ENCODE results near the gene SLC25A14. TPM values are rescaled to one million over a fixed set of nuclear protein-coding genes. Genes with fewer than 3 reads are reported as not detected.
"Not testable (repeated sequence)": the region's sequence is repeated elsewhere in the genome, so short reads cannot be mapped to it uniquely, and the experiment has no call there.

Gene SLC25A14
- total and polyA plus RNA-seq, 9 donors, result 6.8 to 16.3 (median 12.1) TPM

GRCh38 chrX:130336531-130336930, 3.2 kb upstream of the SLC25A14 start:
- H3K27ac ChIP-seq, result no peak overlapping the region
- no peaks in the 10 kb centered on the region for H3K9me3 ChIP-seq
- no peaks in the 10 kb centered on the region for H3K36me3 ChIP-seq
- H3K27me3 ChIP-seq, result no peaks in the 10 kb centered on the region
- WGBS, 3 donors, result 47 to 63% (median 54%) methylated on average over 4 of the region's 4 CpGs
- intact Hi-C loops (cut with DNase I), result no loop called here
- no peak overlapping the region for H3K4me3 ChIP-seq
- DNase-seq, result no peak
- TF ChIP-seq, protein P1, sequence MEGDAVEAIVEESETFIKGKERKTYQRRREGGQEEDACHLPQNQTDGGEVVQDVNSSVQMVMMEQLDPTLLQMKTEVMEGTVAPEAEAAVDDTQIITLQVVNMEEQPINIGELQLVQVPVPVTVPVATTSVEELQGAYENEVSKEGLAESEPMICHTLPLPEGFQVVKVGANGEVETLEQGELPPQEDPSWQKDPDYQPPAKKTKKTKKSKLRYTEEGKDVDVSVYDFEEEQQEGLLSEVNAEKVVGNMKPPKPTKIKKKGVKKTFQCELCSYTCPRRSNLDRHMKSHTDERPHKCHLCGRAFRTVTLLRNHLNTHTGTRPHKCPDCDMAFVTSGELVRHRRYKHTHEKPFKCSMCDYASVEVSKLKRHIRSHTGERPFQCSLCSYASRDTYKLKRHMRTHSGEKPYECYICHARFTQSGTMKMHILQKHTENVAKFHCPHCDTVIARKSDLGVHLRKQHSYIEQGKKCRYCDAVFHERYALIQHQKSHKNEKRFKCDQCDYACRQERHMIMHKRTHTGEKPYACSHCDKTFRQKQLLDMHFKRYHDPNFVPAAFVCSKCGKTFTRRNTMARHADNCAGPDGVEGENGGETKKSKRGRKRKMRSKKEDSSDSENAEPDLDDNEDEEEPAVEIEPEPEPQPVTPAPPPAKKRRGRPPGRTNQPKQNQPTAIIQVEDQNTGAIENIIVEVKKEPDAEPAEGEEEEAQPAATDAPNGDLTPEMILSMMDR (IDR thresholded peaks at IDR 0.05), result no peak
- TF ChIP-seq EP300 (IDR thresholded peaks at IDR 0.05) (no peak), POLR2A (IDR thresholded peaks at IDR 0.05) (no peak)
- H3K4me1 ChIP-seq (ENCODE audit: insufficient read depth), result no peaks in the 10 kb centered on the region

GRCh38 chrX:130338869-130339268, 850 bp upstream of the SLC25A14 start:
- H3K27ac ChIP-seq; H3K27me3 ChIP-seq; H3K4me1 ChIP-seq (ENCODE audit: insufficient read depth); DNase-seq; H3K9me3 ChIP-seq; H3K36me3 ChIP-seq; intact Hi-C loops (cut with DNase I): not testable (repeated sequence)
- WGBS, 3 donors, result 58 to 65% (median 64%) methylated on average over 8 of the region's 8 CpGs
- peak overlapping the region; percentile 53 for H3K4me3 ChIP-seq

DNA sequence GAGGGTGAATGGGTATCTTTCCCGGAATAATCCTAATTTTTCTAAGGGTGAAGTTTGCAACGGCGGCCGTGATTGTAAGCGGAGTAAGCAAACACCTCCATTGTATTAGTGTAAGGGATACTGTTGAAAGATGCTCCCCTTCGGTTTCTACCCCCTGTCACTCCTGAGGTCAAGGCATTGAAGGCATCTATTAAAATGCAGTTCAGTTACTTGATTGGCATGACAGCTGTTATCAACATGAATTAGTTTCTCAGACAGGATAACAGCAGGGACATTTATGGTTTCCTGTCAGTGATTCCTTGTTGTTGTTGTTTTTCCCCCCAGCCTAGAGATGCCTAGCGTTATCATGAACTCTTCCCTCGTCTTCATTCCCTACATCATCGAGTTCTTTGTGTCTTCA, 552 bp downstream of the SLC25A14 start:
- no peaks in the 10 kb centered on the region for H3K36me3 ChIP-seq
- no peak for DNase-seq
- H3K9me3 ChIP-seq, result no peaks in the 10 kb centered on the region
- no peak for TF ChIP-seq POLR2A (IDR thresholded peaks at IDR 0.05)
- TF ChIP-seq, protein P1 (IDR thresholded peaks at IDR 0.05), result no peak
- no peak for TF ChIP-seq EP300 (IDR thresholded peaks at IDR 0.05)
- intact Hi-C loops (cut with DNase I), result no loop called here
- peak overlapping the region; percentile 53 for H3K4me3 ChIP-seq
- H3K27ac ChIP-seq, result no peak overlapping the region
- 32 to 38% (median 34%) methylated on average over 9 of the region's 9 CpGs for WGBS, 3 donors
- H3K4me1 ChIP-seq (ENCODE audit: insufficient read depth), result no peaks in the 10 kb centered on the region
- no peaks in the 10 kb centered on the region for H3K27me3 ChIP-seq

GRCh38 chrX:130343411-130343810, 3.7 kb downstream of the SLC25A14 start:
- TF ChIP-seq, protein P1 (IDR thresholded peaks at IDR 0.05), result no peak
- TF ChIP-seq EP300 (IDR thresholded peaks at IDR 0.05) (no peak), POLR2A (IDR thresholded peaks at IDR 0.05) (no peak)
- Histone ChIP-seq H3K9me3 (no peaks in the 10 kb centered on the region), H3K27me3 (no peaks in the 10 kb centered on the region), H3K27ac (no peak overlapping the region), H3K36me3 (no peaks in the 10 kb centered on the region), H3K4me1 (ENCODE audit: insufficient read depth) (no peaks in the 10 kb centered on the region), H3K4me3 (no peak overlapping the region)
- WGBS, 3 donors, result 28 to 50% (median 29%) methylated on average over 1 of the region's 1 CpG
- DNase-seq, result no peak
- intact Hi-C loops (cut with DNase I), result no loop called here

GRCh38 chrX:130347321-130347720, 7.6 kb downstream of the SLC25A14 start:
- Histone ChIP-seq H3K4me1 (ENCODE audit: insufficient read depth) (no peaks in the 10 kb centered on the region), H3K27ac (no peak overlapping the region), H3K9me3 (no peaks in the 10 kb centered on the region), H3K4me3 (no peak overlapping the region), H3K36me3 (no peaks in the 10 kb centered on the region), H3K27me3 (no peaks in the 10 kb centered on the region)
- no peak for DNase-seq
- TF ChIP-seq, protein P1 (IDR thresholded peaks at IDR 0.05), result no peak
- TF ChIP-seq EP300 (IDR thresholded peaks at IDR 0.05), result no peak
- no peak for TF ChIP-seq POLR2A (IDR thresholded peaks at IDR 0.05)
- intact Hi-C loops (cut with DNase I), result no loop called here
- WGBS, 3 donors, result 6 to 23% (median 9%) methylated on average over 1 of the region's 1 CpG

Measured in ovary (tissue), 9 donors.